HepG2 (cell line): Measurements from ENCODE around the gene ST6GALNAC3. TPM values are rescaled to one million over a fixed set of nuclear protein-coding genes. Genes with fewer than 3 reads are reported as not detected.

Source experiments
- ATAC-seq: fragments of 200-7000 bp; cut with Tn5 transposase; 3 replicates; pipeline ENCODE4 v1.9.1; 2020; ENCODE audit warnings: mild to moderate bottlenecking, moderate library complexity
- BruUV-seq: library from RNA; stranded (reverse); fragments of 400-500 nt; replicated peaks from 2 replicates; lab custom pipeline; 2021; lab: Mats Ljungman, UMichigan
- CTCF ChIA-PET: fragments of 300-600 bp; formaldehyde crosslinking; extraction: SDS; loops from one replicate; lab custom pipeline; 2021; ENCODE audit warnings: low total read pairs, inconsistent platforms, low intra/inter-chr PET ratio; lab: Yijun Ruan, JAX
- POLR2A ChIA-PET: fragments of 350-600 bp; sonication (Branson Sonifier 250); formaldehyde crosslinking; loops from one replicate; lab custom pipeline; 2020; ENCODE audit warnings: antibody characterized with exemption, inconsistent platforms; lab: Yijun Ruan, JAX
- DNase-seq: peaks from one replicate; pipeline ENCODE4 v3.0.0-alpha.2; 2015; ENCODE audit warnings: low spot score
- FAIRE-seq: peaks from 3 replicates; lab custom pipeline; 2011; peaks lifted over from hg19 to GRCh38; lab: Jason Lieb, UNC
- H2AFZ ChIP-seq: one replicate; pipeline ENCODE4 v1.6.1; 2011; ENCODE audit warnings: low read length, inconsistent platforms
- H3K27ac ChIP-seq: fragments of 300-600 bp; 3 replicates; pipeline ENCODE4 v1.8.0; 2011; ENCODE audit warnings: mixed run types, mild to moderate bottlenecking, mixed read lengths, low read length, inconsistent platforms; ENCODE audit not compliant: insufficient read depth; ENCODE audit errors: extremely low read length
- H3K27me3 ChIP-seq, 2 experiments: fragments of 200-600 bp in 1 of 2; 2 replicates in 1 of 2; 3 replicates in 1 of 2; pipeline versions ENCODE4 v1.6.0 to v1.8.0; 2011; ENCODE audit warnings: low read length in 2 of 2, mild to moderate bottlenecking in 2 of 2, moderate library complexity in 2 of 2, inconsistent platforms in 1 of 2; ENCODE audit not compliant: insufficient read depth in 2 of 2, control insufficient read depth in 1 of 2
- H3K36me3 ChIP-seq, 2 experiments: fragments of 200-600 bp in 1 of 2; replicated peaks in 1 of 2; 2 replicates in 1 of 2; 3 replicates in 1 of 2; pipeline versions ENCODE4 v1.5.1 to v1.8.0; 2011; ENCODE audit warnings: low read length in 2 of 2, inconsistent platforms in 1 of 2; ENCODE audit not compliant: insufficient read depth in 2 of 2, control insufficient read depth in 1 of 2
- H3K4me1 ChIP-seq: 2 replicates; pipeline ENCODE4 v1.5.1; 2012; ENCODE audit warnings: low read length, inconsistent platforms; ENCODE audit not compliant: insufficient read depth
- H3K4me2 ChIP-seq: 2 replicates; pipeline ENCODE4 v1.6.0; 2011; ENCODE audit warnings: low read depth, low read length, inconsistent platforms
- H3K4me3 ChIP-seq, 3 experiments: fragments of 200-600 bp in 1 of 3; sonication (generic), shearing (Covaris generic) in 1 of 3; replicated peaks in 1 of 3; 2 replicates each; pipeline ENCODE4 v1.5.1; 2011 to 2016; ENCODE audit warnings: low read length in 3 of 3, inconsistent platforms in 2 of 3, low read depth in 2 of 3, mild to moderate bottlenecking in 2 of 3, control low read depth in 1 of 3, mixed read lengths in 1 of 3; ENCODE audit not compliant: insufficient read depth in 1 of 3
- H3K79me2 ChIP-seq: one replicate; pipeline ENCODE4 v1.6.1; 2011; ENCODE audit warnings: low read length, inconsistent platforms; ENCODE audit not compliant: insufficient read depth
- H3K9ac ChIP-seq: 2 replicates; pipeline ENCODE4 v1.6.0; 2011; ENCODE audit warnings: mild to moderate bottlenecking, low read depth, low read length, inconsistent platforms; ENCODE audit not compliant: insufficient read depth
- H3K9me3 ChIP-seq: 2 replicates; pipeline ENCODE4 v1.5.1; 2012; ENCODE audit warnings: mild to moderate bottlenecking, low read length
- H4K20me1 ChIP-seq: 2 replicates; pipeline ENCODE4 v1.6.0; 2011; ENCODE audit warnings: inconsistent platforms, mild to moderate bottlenecking, low read length, moderate library complexity; ENCODE audit not compliant: insufficient read depth
- EHMT2 ChIP-seq: fragments of 200-600 bp; sonication (generic); IDR thresholded peaks from 2 replicates; pipeline ENCODE4 v1.7.0; 2017; ENCODE audit warnings: antibody characterized with exemption, low read depth, low read length, borderline replicate concordance
- HNF4G ChIP-seq, 2 experiments: sonication (generic) in 1 of 2; formaldehyde crosslinking in 1 of 2; IDR thresholded peaks; 2 replicates each; pipeline versions ENCODE4 v1.4.0 to v1.6.1; 2011 to 2020; ENCODE audit warnings: borderline replicate concordance in 2 of 2, low read depth in 2 of 2, mild to moderate bottlenecking in 2 of 2, low read length in 1 of 2, missing genetic modification reagents in 1 of 2, moderate library complexity in 1 of 2
- MEF2D ChIP-seq: sonication (generic); formaldehyde crosslinking; IDR thresholded peaks from 2 replicates; pipeline ENCODE4 v1.5.1; 2020; ENCODE audit warnings: mild to moderate bottlenecking, missing genetic modification reagents
- NONO ChIP-seq, 2 experiments: fragments of 450-650 bp in 1 of 2; sonication (generic) in 1 of 2; formaldehyde crosslinking in 1 of 2; IDR thresholded peaks in 1 of 2; conservative IDR thresholded peaks in 1 of 2; 2 replicates each; pipeline versions ENCODE4 v1.6.1 to v1.8.0; 2017 to 2022; ENCODE audit warnings: mild to moderate bottlenecking in 1 of 2, missing genetic modification reagents in 1 of 2, moderate library complexity in 1 of 2
- POGK ChIP-seq: sonication (generic); formaldehyde crosslinking; conservative IDR thresholded peaks from 2 replicates; pipeline ENCODE4 v1.8.0; 2022; ENCODE audit warnings: mild to moderate bottlenecking, moderate library complexity, missing genetic modification reagents
- TCF7L2 ChIP-seq: IDR thresholded peaks from 2 replicates; pipeline ENCODE4 v1.6.1; 2011; ENCODE audit warnings: mild to moderate bottlenecking, low read depth, low read length, moderate library complexity
- ZNF574 ChIP-seq: sonication (generic); formaldehyde crosslinking; IDR thresholded peaks from 2 replicates; pipeline ENCODE4 v1.4.0; 2020; ENCODE audit warnings: missing genetic modification reagents
- ZNF580 ChIP-seq: IDR thresholded peaks from 2 replicates; pipeline ENCODE4 v1.6.1; 2016; ENCODE audit warnings: low read depth, borderline replicate concordance
- ZNF749 ChIP-seq: sonication (generic); formaldehyde crosslinking; IDR thresholded peaks from 2 replicates; pipeline ENCODE4 v1.8.0; 2022; ENCODE audit warnings: mild to moderate bottlenecking, missing genetic modification reagents, moderate library complexity, borderline replicate concordance
- WGBS: methylation state at CpG from one replicate; pipeline ENCODE4 v1.1.6; 2017; ENCODE audit warnings: low lambda C conversion rate; 5-methylcytosine and 5-hydroxymethylcytosine counted together
- in situ Hi-C: cut with HindIII; loops from 2 replicates; pipeline ENCODE4 v1.10.0; 2017; ENCODE audit warnings: low pct_unique_long_range_greater_than_20kb; ENCODE audit not compliant: extremely low pct_ligation_motif_present
- intact Hi-C: fragments of 100-400 bp; cut with micrococcal nuclease; formaldehyde crosslinking; loops from one replicate; pipeline ENCODE4 v1.10.0; 2022; ENCODE audit not compliant: unreplicated experiment
- polyA plus RNA-seq, 8 experiments: library from polyadenylated mRNA; depleted of rRNA in 3 of 8; stranded (reverse) in 7 of 8; unstranded in 1 of 8; fragments of >200 nt; fragmentation: Illumina TruSeq in 4 of 8; extraction: Trizol in 4 of 8; gene quantifications; 2 replicates each; pipeline versions ENCODE4 v1.2.1 to v1.2.3, GENCODE V29; 2011 to 2016; ENCODE audit warnings: low read depth in 4 of 8, missing spikeins in 1 of 8, mixed read lengths in 1 of 8; ENCODE audit not compliant: insufficient read depth in 1 of 8
- total RNA-seq, 5 experiments: library from RNA; depleted of rRNA; stranded (reverse); fragments of >200 nt; fragmentation: Illumina TruSeq; extraction: Trizol; gene quantifications; 2 replicates each; pipeline ENCODE4 v1.2.3, GENCODE V29; 2016; ENCODE audit warnings: low read depth in 1 of 5
- TF ChIP-seq, protein P1 (sequence below): sonication (generic); formaldehyde crosslinking; IDR thresholded peaks from 2 replicates; pipeline ENCODE4 v1.5.0; 2020; ENCODE audit warnings: mild to moderate bottlenecking, missing genetic modification reagents, borderline replicate concordance

ST6GALNAC3 gene
- total and polyA plus RNA-seq, 2 of the 13 experiments (the other 11 are each of a cell fraction or from before 2014, with no cell fraction given): not detected

DNA sequence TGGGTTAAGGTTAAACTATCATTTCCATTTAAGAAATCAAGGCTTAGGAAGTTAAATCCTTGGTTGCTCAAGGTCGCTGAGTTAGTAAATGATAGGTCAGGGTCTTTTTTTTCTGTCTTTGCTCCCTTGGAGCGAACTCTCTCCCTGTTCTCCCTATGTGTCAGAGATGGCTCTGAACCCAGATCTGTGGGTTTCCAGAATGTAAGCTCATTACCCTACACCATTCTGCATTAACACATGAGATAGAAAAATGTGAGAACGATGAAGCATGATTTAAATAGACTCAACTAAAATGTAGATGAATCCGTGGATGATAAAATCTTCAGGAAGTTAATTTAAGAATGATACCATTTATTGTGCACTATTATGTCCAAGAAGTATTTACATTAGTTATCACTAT is 25.0 kb upstream of the ST6GALNAC3 start:
- H2AFZ ChIP-seq: no peak overlapping the region
- ATAC-seq (no peak), FAIRE-seq (no peak), DNase-seq (no peak)
- no TSS peak for BruUV-seq
- POLR2A ChIA-PET: no interaction called here
- intact Hi-C loops: no loop called here
- CTCF ChIA-PET: no interaction called here
- no peaks in the 10 kb centered on the region for H3K27me3 ChIP-seq
- no peaks in the 10 kb centered on the region for H3K4me1 ChIP-seq
- in situ Hi-C loops: no loop called here
- H3K9me3 ChIP-seq: no peaks in the 10 kb centered on the region
- H3K79me2 ChIP-seq: no peaks in the 10 kb centered on the region
- no peak overlapping the region for H3K4me2 ChIP-seq
- TF ChIP-seq, protein P1, sequence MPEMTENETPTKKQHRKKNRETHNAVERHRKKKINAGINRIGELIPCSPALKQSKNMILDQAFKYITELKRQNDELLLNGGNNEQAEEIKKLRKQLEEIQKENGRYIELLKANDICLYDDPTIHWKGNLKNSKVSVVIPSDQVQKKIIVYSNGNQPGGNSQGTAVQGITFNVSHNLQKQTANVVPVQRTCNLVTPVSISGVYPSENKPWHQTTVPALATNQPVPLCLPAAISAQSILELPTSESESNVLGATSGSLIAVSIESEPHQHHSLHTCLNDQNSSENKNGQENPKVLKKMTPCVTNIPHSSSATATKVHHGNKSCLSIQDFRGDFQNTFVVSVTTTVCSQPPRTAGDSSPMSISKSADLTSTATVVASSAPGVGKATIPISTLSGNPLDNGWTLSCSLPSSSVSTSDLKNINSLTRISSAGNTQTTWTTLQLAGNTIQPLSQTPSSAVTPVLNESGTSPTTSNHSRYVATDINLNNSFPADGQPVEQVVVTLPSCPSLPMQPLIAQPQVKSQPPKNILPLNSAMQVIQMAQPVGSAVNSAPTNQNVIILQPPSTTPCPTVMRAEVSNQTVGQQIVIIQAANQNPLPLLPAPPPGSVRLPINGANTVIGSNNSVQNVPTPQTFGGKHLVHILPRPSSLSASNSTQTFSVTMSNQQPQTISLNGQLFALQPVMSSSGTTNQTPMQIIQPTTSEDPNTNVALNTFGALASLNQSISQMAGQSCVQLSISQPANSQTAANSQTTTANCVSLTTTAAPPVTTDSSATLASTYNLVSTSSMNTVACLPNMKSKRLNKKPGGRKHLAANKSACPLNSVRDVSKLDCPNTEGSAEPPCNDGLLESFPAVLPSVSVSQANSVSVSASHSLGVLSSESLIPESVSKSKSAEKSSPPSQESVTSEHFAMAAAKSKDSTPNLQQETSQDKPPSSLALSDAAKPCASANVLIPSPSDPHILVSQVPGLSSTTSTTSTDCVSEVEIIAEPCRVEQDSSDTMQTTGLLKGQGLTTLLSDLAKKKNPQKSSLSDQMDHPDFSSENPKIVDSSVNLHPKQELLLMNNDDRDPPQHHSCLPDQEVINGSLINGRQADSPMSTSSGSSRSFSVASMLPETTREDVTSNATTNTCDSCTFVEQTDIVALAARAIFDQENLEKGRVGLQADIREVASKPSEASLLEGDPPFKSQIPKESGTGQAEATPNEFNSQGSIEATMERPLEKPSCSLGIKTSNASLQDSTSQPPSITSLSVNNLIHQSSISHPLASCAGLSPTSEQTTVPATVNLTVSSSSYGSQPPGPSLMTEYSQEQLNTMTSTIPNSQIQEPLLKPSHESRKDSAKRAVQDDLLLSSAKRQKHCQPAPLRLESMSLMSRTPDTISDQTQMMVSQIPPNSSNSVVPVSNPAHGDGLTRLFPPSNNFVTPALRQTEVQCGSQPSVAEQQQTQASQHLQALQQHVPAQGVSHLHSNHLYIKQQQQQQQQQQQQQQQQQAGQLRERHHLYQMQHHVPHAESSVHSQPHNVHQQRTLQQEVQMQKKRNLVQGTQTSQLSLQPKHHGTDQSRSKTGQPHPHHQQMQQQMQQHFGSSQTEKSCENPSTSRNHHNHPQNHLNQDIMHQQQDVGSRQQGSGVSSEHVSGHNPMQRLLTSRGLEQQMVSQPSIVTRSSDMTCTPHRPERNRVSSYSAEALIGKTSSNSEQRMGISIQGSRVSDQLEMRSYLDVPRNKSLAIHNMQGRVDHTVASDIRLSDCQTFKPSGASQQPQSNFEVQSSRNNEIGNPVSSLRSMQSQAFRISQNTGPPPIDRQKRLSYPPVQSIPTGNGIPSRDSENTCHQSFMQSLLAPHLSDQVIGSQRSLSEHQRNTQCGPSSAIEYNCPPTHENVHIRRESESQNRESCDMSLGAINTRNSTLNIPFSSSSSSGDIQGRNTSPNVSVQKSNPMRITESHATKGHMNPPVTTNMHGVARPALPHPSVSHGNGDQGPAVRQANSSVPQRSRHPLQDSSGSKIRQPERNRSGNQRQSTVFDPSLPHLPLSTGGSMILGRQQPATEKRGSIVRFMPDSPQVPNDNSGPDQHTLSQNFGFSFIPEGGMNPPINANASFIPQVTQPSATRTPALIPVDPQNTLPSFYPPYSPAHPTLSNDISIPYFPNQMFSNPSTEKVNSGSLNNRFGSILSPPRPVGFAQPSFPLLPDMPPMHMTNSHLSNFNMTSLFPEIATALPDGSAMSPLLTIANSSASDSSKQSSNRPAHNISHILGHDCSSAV (CRISPR knock-in tag): no peak
- TF ChIP-seq ZNF574 (CRISPR knock-in tag) (no peak), EHMT2 (no peak), ZNF749 (CRISPR knock-in tag) (no peak), POGK (no peak), NONO (IDR thresholded peaks at IDR 0.05) (no peak), NONO (CRISPR knock-in tag; conservative IDR thresholded peaks at IDR 0.05) (no peak), TCF7L2 (no peak), MEF2D (CRISPR knock-in tag) (no peak), HNF4G (IDR thresholded peaks at IDR 0.05; ENCODE audit: borderline replicate concordance, low read depth, low read length) (no peak), HNF4G (CRISPR knock-in tag; IDR thresholded peaks at IDR 0.05; ENCODE audit: borderline replicate concordance, low read depth) (no peak), ZNF580 (no peak)
- H3K4me3 ChIP-seq: no peak overlapping the region
- WGBS: 33% methylated on average over 4 of the region's 4 CpGs
- H3K9ac ChIP-seq: no peak overlapping the region
- no peaks in the 10 kb centered on the region for H3K36me3 ChIP-seq
- H3K27ac ChIP-seq: no peak overlapping the region
- H4K20me1 ChIP-seq: no peaks in the 10 kb centered on the region
